Measurements from ENCODE around the gene GOLGA7B.

Gene GOLGA7B

DNA sequence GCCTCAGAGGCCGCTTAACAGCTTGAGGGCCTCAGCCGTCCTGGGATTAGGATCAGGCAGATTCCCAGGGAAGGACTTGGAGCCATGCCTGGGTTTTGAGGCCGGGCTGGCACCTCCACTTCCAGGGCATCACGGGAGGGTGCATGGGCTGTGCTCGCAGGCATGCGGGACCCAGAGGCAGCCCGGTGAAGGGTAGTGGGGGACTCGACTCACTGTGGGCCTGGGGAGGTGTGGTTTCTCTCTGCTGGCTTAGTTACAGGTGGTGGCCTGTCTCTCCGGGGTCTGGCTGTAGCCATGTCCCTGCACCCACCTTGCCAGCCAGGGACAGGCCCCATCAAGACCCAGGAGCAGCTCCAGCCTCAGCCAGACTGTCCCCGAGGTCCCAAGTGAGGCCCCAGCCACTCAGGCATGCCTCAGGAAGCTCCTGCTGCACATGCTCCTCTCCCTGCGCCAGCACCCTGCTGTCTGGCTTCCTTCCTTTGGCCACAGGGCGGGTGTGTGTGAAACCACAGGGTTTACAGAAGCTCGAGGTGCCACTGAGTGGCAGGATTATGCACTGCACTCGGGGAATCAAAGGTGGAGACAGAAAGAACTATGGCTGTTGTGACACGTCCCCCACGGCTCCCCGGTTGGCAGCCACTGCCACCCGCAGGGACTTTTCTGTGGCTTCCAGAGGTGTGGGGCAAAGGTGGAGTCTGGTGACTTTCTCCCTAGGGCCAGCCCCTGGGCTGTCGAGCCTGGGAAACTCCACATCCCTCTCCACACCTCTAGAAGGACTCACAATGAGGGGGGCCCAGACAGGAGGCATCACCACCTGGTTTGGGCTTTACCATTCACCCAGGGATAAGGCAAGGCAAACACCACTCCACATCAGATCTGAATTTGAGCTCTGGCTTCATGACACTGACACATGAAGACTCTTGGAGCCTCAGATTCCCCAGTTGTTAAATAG, 19.7 kb downstream of the GOLGA7B start:
- peak; percentile 38 to 78 for DNase-seq

DNA sequence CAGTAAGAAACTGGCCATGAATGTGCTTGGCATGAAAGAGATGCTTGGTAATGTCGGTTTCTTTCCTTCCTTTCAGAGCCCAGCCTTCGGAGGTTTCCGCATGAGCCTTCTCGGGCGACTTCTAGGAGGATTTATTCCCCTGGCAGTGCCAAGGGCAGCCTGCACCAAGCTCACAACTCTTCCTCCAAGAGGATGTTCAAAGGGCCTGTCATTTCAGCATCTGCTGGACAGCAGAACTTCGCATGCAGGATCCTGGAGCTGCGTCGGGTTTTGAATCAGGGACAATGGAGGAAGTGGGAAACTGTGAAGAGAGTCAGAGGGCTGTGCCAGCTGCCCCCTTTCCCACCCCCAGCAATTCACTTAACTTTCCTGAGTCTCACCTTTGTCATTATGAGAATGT, 21.3 kb downstream of the GOLGA7B start:
- DNase-seq = no peak

DNA sequence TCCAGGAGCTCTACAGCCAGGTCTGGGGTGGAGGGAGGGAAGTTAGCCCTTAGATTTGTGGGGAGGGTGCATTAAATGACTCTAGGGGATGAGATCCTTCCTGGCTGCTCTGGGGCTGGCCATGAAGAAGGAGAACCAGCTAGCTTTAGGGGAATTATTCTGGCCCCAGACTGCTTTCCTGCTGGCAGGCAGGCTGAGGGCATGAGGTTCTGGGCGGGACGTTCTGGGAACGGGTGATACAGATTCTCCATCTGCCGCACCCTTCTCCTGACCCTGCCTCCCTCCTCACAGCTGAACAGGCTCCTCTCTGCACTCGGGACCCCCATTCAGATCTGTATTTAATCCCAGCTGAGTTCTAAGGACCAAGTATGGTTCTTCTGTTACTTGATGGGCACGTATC, 23.9 kb downstream of the GOLGA7B start:
- no peak for DNase-seq

DNA sequence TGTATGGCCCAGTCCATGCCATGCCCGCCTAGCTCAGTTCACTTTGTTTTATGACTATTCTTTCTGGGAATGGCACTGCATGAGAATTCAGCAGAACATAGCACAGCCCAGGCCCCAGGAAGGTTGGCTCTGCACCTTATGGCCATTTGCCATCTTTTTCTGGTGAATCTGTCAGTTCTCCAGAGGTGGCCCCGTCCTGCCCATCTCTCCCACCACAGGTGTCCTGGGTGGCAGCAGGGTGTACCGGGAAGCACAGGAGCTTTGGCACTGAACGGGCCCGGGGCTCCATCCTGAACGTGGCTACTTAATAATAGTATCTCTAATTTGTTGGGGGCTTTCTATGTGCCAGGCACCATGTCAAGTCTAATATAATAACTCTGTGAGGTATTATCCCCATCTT, 24.7 kb downstream of the GOLGA7B start:
- DNase-seq = no peak

DNA sequence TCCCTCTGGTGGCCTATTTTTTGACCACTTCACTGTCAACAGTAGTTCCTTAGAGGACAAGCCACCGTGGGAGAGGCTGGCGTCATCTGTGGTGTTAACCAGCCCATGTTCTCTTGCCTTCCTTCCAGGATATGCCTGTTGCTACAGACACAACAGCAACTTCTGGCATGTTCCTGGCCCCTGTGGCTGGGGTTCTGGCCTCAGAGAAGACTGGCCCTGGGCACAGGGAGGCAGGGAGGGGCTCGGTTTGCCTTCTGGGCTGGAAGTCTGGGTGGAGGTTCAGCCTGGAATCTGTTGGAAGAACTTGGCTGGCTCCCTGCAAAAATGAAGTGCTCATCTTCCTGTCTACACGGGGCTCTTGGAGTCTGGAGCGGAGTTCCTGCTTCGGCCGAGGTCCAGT, 25.7 kb downstream of the GOLGA7B start:
- no peak for DNase-seq

DNA sequence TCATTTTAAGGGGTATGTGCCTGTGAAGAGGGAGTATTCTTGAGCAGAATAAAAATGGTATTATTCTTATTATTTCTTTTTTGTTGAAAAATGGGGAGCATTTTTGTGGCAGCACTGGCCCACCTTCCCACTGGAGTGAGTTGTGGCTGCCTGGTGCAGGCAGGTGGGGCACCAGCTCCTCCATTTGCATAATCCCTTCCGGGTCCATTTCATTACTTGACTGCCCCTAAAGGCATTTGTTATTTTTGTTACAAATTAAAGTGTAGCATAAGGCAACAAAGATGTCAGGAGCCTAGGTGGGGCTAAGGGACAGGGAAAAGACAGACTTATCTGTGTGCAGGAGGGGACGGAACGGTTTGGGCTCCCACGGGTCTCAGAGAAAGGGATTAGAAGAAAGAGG, 26.8 kb downstream of the GOLGA7B start:
- no peak for DNase-seq

DNA sequence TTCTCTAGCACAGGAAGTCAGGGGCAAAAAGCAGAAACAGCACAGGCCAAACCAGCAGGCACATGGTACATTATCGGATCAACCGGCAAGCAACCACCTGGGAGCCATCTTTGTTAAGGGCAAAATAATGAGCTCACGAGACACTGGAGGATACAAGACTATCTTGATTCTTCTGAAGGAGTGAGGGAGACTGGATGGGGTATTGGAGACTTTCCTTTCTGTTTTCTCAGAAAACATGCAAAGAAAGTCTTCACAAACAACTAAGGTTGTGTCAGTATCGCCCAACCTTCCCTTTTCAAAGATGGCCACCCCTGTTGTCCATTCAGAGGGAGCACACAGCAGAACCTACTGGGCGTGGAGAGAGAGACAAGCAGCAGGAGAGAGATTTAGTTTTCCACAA, 29.6 kb downstream of the GOLGA7B start:
- no peak for DNase-seq

DNA sequence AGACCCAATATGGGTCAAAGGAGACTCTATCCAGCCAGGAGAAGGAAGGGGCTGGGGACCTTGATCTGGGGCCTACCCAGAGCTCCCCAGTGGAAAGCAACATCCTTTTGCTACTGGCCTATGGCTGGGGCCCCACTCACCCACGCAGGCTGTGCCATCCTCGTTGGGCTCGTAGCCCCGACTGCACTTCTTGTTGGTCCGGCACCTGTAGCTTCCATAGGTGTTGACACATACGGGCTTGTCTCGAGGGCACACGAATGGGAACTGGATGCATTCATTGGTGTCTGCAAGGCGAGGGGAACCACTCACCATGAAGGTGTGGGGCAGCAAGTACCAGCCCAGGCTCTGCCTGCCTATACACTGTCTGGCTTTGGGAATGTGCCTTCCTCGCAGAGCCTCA, 30.5 kb downstream of the GOLGA7B start:
- no peak for DNase-seq

DNA sequence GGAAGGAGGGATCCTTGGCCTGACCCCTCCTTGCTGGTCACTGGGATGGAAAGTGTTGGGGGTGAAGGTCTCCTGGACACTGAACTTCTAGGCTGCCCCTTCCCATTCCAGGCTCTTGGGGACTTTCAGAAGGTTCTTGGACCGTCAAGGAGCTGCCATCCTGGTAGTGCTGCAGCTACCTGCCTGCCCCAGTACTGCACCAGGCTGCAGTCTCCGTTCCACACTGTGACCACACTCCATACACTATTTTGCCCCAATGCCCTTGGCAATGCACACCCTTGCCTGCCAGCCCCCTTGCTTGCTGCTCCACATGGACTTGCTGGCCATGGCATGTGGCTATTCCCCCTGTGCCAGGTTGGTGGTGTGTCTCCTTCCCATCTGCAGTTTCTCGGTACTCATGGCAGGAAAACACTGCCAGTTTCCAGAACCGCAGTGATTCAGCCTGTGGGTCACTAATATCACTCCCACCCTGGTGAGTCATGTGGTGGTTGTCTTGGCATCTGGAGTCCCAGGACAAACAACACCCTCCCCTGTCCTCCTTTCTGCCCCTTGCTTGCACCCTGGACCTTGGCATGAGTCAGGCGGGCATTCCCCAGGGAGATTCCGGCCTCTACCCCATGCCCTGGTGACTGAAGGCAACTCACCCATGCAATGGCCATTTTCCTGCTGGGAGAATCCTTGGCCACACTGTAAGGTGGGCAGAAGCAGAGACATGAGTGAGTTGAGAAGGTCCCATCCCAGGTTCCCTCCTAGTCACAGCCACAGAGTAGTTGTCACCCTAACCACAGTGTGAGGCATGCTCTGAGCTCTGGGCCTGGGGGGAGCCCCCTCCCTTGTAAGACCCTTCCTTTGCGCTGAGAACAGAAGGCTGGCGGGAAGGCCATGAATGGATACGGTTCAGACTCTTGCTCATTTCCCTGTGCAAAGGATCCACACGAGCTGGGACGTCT, 32.8 kb downstream of the GOLGA7B start:
- no peak for DNase-seq

DNA sequence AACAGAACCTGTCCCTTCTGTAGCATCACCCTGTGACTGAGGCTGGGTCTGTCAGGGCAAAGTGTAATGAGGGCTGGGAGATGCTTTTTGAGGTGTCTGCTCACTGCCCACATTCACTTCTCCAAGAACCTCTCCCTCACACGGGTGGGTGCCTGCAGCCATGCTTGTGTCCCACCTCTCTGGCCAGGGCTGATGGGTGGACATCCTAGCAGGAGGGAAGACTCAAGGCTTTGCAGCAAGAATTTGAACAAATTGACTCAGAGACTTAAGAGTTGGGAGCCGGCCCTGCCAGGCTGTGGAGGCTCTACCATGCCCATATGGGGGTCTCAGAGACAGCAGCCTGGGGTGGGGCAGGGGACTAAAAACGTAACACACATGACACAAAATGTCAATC, 33.4 kb downstream of the GOLGA7B start:
- DNase-seq = no peak

DNA sequence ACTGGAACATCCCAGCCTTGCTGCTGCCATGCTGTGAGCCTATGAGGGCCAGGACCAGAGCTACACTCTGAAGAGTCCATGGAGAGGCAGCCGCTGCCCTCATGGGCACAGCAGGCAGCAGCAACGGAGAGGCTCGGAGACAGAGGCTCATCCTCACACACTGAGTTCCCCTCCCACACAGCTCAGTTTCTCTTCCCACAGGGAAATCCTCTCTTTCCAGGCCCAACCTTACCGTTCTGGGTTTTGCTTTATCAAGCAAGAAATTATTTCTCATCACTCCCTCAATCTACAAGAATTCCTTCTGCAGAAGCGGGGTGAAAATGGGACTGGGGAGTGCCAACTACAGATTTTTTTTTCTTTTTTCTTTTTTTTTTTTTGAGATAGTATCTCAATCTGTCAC, 36.6 kb downstream of the GOLGA7B start:
- DNase-seq = no peak

DNA sequence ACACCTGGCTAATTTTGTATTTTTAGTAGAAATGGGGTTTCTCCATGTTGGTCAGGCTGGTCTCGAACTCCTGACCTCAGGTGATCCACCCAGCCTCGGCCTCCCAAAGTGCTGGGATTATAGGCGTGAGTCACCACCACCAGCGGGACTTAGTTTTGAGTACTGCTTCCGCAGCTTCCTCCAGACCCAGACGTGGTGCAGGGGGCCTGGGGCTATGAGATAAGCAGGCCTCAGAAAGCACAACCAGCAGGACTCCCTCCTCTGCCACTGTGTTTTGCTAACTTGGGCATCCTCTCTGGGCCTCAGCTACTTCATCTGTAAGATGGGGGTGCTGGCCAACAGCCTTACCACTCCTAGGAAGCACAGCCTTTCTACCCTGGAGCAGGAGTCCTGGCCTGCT, 37.8 kb downstream of the GOLGA7B start:
- no peak for DNase-seq

DNA sequence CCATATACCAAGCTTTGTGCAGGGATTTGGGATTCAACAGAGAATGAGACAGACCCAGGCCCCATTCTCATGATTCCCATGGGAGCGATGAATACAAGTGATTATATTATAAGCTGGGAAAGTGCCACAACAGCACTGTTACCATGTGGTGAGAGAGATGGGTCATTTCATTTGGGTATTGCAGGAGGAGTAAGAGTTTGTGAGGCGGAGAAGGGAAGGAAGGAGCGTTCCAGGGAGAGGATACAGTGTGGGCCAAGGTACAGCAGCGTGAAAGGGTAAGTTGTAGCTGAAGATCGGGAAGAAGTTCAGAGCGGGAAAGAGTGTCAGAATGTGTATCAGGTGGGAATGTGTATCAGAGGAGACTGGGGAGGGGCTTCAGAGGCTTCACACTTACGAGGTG, 38.5 kb downstream of the GOLGA7B start:
- DNase-seq = no peak

DNA sequence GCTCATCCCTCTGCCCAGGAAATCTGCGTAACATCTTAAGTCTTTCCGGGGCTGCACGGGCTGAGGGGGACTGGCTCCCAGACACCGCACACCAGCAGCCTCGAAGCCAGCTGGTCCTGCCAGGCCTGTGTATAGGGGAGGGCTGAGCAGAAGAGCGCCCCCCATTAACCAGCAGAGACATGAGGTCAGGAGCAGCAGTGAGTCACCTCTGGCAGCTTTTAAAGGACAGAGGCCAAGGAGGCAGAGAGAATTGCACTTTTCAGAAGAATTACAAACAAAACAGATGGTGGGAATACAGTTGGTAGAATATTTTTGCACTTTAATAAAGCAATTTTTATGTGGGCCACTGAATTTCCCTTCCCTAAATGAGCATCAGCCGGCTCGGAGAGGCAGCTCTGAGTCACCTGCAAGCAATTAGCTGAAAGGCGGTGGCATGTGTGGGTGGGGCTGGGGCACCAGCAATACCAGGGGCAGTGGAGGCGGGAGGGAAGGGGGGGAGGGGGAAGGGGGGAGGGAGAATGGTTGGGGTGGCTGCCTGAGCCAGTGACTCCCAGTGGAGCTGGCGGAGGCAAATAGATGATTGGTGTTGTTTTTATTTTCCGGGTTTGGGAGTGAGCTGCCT, 39.1 kb downstream of the GOLGA7B start:
- no peak for DNase-seq

DNA sequence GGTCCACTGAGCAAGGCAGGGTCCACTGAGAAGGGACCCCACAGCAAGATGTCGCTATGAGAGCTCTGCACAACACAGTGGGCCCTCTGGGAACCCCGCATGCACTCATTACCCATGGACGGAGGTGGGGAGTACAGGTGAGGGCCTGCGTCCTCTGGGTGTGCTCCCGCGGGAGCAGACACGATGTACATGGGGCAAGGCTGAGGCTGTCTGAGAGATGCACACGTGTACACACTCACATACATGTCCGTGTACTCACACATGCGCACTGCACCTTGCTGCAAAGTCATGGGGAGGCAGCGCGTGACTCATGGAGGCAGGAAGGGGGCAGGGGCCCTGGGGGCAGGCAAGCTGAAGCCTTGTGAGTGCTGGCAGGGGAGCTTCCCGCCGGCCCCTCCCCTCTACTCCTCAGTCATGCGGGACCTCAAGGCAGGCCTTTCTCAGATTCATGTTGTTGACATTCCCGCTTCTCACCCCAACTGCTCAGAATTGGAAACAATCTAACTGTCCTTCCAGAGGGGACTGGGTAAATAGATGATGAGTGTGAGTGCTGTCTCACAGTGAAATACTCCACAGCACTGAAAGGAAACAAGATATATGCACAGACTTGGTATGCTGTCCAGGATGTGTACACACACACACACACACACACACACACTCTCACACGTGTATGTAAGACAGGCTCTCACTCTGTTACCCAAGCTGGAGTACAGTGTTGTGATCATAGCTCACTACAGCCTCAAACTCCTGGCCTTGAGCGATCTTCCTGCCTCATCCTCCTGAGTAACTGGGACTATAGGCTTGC, 40.0 kb downstream of the GOLGA7B start:
- no peak for DNase-seq

DNA sequence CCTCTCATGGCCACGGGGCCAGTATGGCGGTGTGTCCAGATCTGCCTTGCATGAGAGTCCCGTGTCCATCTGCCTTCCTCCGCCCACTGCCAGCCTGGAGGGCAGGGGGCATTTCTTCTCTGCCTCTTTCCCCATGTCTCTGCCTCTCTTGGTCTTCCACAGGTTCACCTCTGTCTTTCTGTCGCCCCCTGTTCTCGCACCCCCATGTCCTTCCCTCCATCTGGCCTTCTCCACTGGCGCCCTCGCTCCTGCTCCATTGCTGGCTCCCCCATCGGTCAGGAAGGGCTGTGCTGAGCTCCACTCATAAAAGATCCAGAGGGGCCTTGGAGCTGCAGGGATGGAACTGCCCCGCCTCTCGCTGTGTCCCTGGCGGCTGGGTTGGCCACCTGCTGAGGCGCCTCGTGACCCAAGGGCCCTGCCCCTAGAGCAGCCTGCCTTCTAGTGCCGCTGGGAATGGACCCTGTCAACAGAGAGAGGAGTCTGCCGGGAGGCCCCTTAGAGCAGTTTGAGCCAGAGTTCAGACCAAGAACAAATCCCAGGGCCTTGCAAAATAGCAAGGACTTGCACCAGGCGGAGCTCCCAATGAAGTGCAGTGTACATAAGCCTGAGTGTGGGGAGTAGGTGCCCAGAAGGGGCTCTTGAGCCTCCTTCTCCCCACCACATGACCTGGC, 42.0 kb downstream of the GOLGA7B start:
- no peak for DNase-seq

DNA sequence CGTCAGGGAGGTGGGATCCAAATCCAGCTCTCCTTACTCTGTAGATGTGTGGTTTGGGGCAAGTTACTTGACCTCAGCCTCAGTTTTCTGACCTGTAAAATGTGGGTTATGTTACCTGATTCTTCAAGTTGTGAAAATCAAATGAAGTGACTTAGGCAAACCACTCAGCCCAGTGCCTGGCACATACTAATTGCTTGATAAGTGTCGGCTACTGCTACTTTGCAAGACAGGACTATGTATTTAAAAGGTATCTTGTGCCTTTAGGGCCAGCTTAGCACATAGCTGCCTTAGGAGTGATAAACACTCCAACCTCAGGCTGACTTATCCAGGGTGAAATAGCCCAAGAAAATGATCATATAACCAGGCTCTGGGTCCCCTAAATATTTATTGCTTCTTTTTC, 42.9 kb downstream of the GOLGA7B start:
- DNase-seq = no peak

DNA sequence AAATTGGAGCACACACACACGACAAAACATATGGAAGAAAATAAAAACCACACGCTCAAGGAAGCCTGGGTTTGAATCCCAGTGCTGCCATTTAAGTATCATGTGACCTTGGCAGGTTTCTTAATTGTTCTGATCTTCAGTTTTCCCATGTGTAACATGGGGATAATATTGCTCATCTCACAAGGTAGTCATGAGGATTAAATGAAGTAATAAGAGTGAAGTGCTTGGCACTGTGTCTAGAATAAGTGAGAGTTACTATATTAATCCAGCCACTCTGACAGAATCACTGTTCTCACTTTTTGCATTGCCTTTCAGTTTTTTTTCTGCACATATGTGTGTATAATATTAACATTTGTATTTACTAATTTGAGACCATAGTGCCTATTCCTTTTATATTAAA, 43.3 kb downstream of the GOLGA7B start:
- no peak for DNase-seq

DNA sequence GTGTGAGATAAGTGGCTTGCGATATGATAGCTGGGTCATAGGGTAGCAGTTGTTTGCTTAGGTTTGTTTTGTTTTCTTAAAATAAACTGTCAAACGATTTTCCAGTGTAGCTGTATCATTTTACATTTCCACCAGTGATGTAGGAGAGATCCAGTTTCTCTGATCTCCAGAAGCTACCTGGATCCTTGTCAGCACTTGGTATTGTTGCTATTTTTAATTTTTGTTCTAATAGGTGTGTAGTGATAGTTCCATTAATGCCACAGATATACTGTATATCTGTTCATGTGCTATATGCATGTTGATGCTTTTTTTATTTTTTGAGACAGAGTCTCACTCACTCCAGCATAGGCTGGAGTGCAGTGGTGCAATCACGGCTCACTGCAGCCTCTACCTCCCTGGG, 44.4 kb downstream of the GOLGA7B start:
- no peak for DNase-seq

DNA sequence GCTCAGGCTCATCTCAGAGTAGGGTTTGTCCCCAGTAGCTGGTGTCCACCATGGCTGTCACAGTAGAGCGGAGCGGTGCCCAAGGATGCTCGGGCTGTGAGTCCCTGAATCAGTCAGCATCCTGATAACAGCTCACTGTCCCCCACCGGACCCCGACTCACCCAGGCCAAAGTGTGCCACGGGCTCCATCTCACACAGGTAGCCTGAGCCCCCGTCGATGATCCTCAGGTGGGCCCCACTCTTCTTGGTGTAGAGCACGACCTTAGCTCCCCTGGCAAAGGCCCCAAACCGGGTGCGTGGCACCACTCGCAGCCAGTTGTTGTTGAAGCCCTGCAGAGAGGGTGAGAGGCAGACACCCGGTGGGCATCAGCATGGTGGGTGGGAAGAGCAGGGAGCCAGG, 45.4 kb downstream of the GOLGA7B start:
- DNase-seq = no peak

DNA sequence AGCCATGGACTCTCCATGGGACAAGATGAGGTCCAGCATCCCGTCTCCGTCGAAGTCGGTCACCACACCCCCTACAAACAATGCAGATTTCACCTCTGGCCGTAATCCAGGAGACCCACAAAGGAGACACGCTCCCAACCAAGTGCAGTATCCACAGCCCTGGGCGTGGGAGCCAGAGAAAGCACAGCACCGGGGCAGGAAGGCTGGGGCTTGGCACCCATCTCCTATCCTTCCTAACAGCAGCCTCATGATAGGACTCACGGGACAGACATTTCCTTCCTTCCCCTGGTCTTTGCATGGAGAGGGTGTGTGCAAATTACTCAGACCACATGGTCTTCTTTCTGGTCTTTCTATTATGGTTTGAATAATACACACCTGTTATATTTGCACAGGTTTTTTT, 46.3 kb downstream of the GOLGA7B start:
- no peak for DNase-seq

DNA sequence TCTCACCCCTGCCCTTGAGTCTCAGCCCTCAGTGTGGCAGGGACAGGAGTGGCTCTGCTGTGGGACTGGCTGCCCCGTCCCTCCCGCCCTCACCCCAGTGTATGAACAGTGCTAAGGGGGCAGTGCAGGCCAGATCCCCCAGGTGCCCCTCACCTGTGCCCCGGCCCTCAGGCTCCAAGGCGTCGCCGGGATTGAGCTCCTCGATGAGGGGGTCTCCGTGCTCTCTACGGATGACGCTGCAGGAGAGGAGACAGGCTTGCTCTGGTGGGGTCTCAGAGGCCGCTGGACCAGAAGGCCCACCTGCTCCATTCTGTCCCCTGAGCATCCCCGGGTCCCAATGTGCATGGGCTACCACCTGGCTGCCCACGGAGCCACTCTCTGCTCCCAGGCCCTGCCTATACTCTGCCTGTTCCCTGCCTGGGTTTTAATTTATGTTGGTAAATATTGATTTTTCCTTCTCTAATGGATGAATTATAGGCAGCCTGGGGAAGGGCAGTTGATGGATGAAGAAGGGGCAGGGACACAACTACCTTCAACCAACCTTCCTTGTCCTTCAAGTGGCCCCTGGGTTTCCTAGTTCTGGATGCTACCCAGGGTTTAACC, 47.2 kb downstream of the GOLGA7B start:
- no peak for DNase-seq
